SKM-1 treated with dmso at 0.1 percent for 144 hours (cell line): Measurements from ENCODE around the gene PSMA5.

Source experiments
- DNase-seq: peaks from one replicate; lab custom pipeline; 2025; ENCODE audit not compliant: unreplicated experiment; lab: John Stamatoyannopoulos, UW

PSMA5 gene

DNA sequence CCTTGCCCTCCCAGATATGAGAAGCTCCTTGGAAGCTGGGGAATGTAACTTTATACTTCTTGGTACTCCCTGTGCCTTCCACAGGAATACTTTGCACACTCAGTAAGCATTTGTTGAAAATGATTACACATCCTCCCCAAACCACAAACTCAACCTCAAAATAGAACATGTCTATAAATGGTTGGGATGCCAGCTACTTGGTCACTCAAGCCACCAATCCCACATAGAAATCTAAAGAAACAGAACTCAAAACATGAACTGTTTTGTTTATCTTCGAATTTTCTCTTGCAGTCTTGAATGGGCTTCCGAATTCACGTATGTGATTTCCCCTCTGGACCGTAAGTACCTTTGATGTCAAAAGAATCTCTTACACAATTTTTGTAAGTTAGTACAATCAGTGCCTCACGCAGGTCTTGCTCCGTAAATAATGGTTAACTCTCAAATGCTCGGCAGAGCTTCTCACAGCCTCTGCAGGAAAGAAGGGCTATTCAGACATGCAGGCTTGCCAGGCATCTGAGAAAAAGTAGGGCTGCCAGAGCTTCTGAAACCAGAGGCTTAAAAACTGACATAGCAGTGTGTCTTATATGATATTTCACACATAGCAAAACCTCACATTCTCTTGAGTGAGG lies 55.4 kb downstream of the PSMA5 start:
- DNase-seq, result peak; percentile 29

DNA sequence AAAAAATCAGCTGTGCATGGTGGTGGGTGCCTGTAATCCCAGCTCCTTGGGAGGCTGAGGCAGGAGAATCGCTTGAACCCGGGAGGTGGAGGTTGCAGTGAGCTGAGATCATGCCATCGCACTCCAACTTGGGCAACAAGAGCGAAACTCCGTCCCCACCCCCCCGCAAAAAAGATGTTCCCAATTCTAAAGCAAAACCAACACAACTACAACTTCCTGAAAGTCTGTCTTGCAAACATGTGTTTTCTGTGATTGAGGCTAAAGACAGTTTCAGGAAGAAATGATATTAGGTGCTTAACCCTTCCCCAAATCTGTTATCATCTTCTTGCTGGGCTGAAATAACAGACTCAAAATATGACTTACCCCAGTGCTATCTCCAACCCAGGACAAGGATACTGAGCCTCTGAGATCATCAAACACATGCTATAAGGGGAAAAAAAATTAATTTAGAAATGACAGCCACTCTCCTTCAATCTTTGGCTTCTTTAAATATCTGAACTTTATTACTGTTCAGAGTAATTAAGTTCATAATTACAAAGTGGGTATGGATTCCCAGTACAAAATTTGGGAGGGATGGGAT lies 57.0 kb downstream of the PSMA5 start:
- no peak for DNase-seq

DNA sequence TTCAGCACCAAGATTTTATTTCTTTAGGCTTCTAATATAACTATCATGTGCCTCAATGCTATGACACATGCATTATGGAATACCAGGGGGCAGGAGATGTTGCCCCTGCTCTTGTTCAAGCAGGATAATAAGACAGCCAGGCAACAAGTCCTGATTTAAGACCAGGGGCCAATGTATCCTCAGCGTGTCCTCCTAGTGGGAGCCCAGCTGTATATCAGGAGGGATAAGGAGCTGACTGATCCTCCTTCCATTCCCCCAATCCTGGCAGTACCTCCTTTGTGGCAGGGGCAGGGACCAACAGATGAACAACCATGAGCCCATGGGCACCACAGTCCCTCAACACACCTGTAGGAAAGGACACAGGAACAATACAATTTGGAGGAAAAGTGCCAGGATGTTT lies 57.8 kb downstream of the PSMA5 start:
- DNase-seq, result no peak

DNA sequence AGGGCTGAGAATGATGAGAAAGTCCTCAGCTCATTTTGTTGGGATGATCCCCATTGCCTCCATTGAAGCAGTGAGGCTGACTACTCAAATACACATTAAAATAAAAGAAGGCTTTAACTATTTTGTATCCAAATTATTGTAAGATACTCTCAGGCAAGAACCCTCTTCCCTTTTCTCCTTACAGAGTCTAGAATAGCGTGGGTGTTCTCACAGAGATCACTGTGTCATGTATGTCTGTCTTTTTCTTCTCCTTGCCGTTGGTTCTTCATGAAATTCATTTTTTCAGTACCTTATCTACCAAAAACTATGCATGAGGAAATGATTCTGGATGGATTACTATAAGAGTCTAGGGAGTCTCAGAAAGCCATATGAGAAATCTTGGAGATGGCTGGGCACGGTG lies 58.6 kb downstream of the PSMA5 start:
- no peak for DNase-seq

DNA sequence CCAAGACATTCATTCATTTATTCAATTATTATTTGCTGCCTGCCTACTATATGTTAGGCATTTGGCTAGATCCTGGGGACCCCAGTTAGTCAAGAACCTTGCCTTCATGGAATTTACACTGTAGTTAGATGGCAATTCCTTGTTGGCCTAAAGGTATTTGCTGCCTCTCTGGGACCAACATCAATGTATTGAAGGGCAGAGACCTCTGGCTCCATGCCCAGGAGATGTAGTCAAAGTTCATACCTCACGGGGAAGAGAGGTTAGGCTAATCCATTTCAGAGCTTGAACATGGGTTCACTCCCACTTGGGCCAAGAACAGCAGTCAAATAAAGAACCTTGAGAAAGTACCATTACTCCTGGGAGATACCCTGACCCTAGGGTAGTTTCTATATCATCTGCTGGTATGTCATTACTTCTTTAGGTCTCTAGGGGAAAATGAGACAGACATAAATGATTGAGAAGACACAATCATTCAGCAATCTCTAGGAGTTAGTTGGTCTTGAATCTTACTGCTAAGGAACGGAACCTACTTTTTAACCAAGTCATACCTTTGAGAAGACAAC lies 60.5 kb downstream of the PSMA5 start:
- DNase-seq, result no peak

DNA sequence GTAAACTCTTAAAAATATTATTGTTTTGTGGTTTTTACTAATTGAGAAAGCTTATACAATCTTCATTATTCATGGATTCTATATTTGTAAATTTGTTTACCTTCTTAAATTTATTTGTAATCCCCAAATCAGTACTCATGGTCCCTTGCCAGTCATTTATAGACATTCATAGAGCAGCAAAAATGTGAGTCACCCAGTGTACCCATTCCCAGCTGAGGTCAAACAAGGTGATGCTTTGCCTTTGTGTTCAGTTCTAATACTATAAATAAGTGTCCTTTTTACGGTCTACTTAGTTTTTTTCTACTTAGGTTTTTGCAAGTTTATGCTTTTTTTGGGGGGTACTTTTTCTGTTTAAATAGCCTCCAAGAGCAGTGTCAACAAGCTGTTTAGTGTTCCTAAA lies 64.6 kb downstream of the PSMA5 start:
- DNase-seq, result no peak

DNA sequence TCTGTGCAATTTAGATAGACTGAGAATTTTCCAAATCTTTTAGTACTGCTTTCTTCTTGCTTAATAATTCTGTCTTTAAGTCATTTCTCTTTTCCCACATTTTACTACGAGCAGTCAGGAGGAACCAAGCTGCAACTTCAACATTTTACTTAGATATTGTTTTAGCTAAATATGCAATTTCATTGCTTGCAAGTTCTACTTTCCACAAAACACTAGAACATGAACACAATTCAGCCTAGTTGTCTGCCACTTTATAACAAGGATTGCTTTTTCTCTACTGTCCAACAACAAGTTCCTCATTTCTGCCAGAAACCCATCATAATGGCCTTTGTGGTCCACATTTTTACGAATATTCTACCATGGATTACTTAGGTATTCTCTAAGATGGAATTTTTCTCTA lies 65.2 kb downstream of the PSMA5 start:
- DNase-seq, result no peak

DNA sequence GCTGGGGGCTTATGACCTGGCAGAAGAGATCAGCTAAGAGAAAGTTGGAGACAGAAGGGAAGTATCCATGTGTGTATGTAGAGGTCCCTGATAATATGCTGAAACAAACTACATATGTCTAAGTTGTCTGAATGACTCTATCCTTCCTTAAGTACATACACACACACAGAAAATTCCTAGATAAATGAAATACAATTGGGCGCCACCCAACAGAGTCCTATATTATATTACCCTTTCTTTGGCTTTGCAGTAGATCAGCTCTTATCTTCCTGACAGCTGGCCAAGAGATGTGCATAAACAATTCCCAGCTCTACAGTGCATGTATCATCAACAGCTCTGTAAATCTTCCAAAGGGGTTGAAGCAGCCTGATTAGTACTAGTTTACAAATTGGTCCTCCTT lies 68.6 kb downstream of the PSMA5 start:
- no peak for DNase-seq

DNA sequence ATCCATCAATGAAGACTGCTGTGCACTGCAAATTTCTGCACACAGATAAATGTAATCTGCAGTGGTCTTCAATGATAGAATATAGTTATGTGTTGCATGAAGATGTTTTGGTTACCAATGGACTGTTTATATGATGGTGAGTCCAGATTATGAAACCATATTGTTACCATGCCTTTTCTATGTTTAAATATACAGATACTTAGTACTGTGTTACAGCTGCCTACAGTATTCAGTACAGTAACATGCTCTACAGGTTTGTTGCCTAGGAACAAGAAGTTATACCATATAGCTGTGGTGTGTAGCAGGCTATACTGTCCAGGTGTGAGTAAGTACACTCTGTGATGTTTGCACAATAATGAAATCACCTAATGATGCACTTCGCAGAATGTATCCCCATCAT lies 69.3 kb downstream of the PSMA5 start:
- DNase-seq, result no peak

DNA sequence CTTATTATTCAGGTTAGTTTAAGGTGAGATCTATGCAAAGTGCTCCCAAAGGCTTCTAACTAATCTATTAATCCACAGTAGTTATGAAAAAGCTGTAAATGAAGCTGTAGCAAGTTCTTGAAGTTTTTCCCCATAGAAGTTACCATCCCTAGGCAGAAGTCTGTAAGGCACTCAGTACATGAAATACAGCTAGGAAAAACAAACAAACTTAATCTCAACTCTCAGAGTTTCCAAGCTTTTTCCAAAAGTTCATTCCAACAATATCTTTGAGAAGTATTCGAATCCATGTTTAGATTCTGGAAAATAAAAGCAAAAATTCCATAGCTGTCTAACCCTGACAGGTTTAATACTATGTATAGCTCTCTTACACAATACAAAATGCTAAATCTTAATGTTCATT lies 69.7 kb downstream of the PSMA5 start:
- DNase-seq, result no peak

DNA sequence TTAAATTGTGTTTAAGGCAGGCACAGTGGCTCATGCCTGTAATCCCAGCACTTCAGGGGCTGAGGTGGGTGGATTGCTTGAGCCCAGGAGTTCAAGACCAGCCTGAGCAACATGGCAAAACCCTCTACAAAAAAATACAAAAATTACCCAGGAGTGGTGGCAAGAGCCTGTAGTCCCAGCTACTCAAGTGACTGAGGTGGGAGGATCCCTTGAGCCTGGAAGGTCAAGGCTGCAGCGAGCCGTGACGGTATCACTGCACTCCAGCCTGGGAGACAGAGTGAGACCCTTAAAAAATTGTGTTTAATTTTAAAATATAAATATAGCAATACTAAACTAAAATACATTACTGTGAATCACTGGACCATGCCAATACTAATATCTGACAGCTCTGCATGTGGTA lies 71.3 kb downstream of the PSMA5 start:
- DNase-seq, result no peak

DNA sequence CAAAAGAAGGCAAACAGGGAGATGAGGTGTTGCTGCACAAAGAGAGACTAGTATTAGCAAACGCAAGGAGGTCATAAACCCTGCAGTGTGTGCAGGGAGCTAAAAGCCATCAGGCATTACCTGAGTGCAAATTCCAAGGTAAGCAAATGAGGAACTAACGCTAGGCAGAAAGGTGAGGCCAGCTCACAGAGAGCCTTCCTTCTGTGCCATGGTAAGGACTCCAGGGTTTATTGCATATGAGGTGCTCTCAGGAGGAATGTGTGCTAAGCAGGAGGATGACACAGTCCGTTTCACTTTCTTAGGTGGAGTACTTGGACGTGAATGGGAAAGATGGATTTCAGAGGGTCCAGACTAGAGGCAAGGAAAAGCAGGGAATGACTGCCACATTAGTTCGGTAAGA lies 74.8 kb downstream of the PSMA5 start:
- DNase-seq, result no peak

DNA sequence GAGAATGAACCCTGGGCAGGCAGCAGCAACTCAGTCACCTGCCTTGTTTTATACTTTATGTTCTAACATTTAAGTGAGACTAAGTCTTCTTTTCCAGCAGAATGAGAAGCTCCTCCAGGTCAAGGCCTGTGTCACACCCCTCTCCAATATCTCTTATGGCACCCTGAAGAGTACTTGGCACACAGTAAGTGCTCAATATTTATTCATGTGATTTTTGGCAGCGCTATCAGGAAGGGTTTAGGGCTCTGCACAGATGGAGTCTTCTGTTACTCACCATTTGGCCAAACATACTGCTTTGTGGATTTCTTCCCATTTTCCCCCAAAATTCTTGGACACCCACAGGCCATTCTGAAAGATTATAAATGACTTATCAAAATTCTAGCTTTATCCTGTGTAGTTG lies 75.6 kb downstream of the PSMA5 start:
- DNase-seq, result no peak

DNA sequence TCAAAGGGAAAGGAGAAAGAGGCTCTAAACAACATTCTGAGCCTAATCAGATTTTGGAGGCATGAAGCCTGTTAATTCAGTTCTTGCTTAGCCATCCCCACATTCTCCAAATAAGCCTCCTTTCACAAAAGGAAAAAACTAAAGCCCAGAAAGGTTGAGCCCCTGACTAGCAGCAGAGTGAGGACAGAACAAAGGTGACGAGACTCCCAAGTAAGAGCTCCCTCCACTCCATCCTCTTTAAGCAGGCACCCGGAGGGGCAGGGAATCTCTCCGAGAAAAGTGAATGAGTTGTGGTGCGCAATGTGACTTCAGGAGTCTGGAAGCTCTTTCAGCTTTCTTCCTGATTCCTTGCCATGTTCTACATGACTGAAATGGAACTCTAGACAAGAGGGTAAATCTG lies 76.1 kb downstream of the PSMA5 start:
- DNase-seq, result no peak
